Keratinocyte (primary cell): Measurements from ENCODE around the gene ALDOA.

ENCODE experiments used
- EZH2 ChIP-seq: IDR thresholded peaks from one replicate; pipeline ENCODE4 v1.6.1; 2012; ENCODE audit warnings: inconsistent platforms, mild to moderate bottlenecking, low read length, moderate library complexity
- TF ChIP-seq, protein P1 (sequence below), 3 experiments: IDR thresholded peaks in 1 of 3; conservative IDR thresholded peaks in 1 of 3; optimal IDR thresholded peaks in 1 of 3; 2 replicates in 2 of 3; 3 replicates in 1 of 3; pipeline versions ENCODE3 to v1.5.1; 2011; ENCODE audit warnings: low read length in 3 of 3, mild to moderate bottlenecking in 3 of 3, moderate library complexity in 2 of 3, control low read depth in 1 of 3, inconsistent platforms in 1 of 3; ENCODE audit not compliant: insufficient read depth in 2 of 3; ENCODE audit errors: extremely low read depth in 1 of 3

DNA sequence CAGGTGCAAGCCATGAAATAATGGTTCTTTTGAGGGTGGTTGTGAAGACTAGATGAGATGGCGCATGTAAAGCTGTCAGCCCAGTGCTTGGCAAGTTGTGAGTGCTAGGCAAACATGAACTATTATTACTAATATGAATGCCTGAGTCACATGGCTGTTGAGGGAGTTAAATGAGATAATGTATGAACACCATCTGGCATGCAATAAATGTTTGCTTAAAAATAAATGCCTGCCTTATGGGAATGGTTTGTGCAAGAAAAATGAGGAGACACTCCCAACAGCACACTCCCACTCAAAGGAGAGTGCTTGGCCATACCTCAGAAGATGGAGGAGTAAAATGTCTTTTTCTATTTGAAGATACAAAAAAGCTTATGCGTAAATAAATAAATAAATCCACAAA is 53.9 kb downstream of the ALDOA start:
- TF ChIP-seq, protein P1, sequence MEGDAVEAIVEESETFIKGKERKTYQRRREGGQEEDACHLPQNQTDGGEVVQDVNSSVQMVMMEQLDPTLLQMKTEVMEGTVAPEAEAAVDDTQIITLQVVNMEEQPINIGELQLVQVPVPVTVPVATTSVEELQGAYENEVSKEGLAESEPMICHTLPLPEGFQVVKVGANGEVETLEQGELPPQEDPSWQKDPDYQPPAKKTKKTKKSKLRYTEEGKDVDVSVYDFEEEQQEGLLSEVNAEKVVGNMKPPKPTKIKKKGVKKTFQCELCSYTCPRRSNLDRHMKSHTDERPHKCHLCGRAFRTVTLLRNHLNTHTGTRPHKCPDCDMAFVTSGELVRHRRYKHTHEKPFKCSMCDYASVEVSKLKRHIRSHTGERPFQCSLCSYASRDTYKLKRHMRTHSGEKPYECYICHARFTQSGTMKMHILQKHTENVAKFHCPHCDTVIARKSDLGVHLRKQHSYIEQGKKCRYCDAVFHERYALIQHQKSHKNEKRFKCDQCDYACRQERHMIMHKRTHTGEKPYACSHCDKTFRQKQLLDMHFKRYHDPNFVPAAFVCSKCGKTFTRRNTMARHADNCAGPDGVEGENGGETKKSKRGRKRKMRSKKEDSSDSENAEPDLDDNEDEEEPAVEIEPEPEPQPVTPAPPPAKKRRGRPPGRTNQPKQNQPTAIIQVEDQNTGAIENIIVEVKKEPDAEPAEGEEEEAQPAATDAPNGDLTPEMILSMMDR (optimal IDR thresholded peaks at IDR 0.05 in 1 of 3, IDR thresholded peaks at IDR 0.05 in 1 of 3, conservative IDR thresholded peaks at IDR 0.05 in 1 of 3; ENCODE audit: extremely low read depth in 1 of 3, insufficient read depth in 2 of 3, low read length in 3 of 3) = no peak
- TF ChIP-seq EZH2 = no peak
